ENCODE results near the gene HDAC7.

The HDAC7 gene

DNA sequence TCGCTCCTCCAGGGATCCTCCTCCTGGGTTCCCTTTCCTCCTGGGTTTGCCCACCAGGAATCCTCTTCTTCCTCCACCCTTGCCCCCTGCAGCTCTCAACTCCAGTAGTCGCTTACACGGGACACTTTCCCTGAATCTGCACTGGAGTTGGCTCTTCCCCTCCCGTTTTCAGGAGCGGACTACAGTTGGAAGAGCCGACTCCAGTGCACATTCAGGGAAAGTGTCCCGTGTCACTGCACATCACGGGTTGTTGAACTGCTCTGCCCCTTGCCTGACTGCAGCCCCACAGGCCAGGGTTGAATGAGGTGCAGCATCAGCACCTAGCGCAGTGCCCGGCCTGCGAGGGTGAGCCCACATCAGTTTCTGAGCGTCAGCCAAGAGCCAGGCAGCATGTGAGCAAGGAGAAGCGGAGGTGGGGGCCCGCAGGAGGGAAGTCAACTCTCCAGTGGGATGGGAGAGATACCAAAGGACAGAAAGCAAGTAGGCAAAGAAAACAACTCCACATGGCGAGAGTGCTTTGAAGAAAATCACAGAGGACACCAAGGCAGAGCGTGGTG lies 74.1 kb downstream of the HDAC7 start:
- Histone ChIP-seq H2AFZ (peak overlapping the region; percentile 54), H3K4me1 (peaks cover 44% of the 10 kb centered on the region), H3K4me3 (ENCODE audit: low read depth, low read length) (peak overlapping the region; percentile 3), H3K27me3 (ENCODE audit: control insufficient read depth, insufficient read depth, low read length) (no peaks in the 10 kb centered on the region), H3K9ac (peak overlapping the region; percentile 59), H3K4me2 (ENCODE audit: low read length) (peak overlapping the region; percentile 20), H3K36me3 (ENCODE audit: control insufficient read depth, insufficient read depth, low read length) (no peaks in the 10 kb centered on the region), H3K79me2 (peaks cover 6% of the 10 kb centered on the region), H3K9me3 (ENCODE audit: control insufficient read depth, low read length) (no peaks in the 10 kb centered on the region), H3K27ac (peak overlapping the region; percentile 99)
- TF ChIP-seq, protein P1, sequence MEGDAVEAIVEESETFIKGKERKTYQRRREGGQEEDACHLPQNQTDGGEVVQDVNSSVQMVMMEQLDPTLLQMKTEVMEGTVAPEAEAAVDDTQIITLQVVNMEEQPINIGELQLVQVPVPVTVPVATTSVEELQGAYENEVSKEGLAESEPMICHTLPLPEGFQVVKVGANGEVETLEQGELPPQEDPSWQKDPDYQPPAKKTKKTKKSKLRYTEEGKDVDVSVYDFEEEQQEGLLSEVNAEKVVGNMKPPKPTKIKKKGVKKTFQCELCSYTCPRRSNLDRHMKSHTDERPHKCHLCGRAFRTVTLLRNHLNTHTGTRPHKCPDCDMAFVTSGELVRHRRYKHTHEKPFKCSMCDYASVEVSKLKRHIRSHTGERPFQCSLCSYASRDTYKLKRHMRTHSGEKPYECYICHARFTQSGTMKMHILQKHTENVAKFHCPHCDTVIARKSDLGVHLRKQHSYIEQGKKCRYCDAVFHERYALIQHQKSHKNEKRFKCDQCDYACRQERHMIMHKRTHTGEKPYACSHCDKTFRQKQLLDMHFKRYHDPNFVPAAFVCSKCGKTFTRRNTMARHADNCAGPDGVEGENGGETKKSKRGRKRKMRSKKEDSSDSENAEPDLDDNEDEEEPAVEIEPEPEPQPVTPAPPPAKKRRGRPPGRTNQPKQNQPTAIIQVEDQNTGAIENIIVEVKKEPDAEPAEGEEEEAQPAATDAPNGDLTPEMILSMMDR (IDR thresholded peaks at IDR 0.05), result peak; percentile 5

GRCh38 chr12:47744778-47745436 lies 74.8 kb downstream of the HDAC7 start:
- Histone ChIP-seq H3K4me3 (ENCODE audit: low read depth, low read length) (peak overlapping the region; percentile 3), H3K4me1 (peaks cover 42% of the 10 kb centered on the region), H3K27me3 (ENCODE audit: control insufficient read depth, insufficient read depth, low read length) (no peaks in the 10 kb centered on the region), H3K79me2 (peaks cover 6% of the 10 kb centered on the region), H3K27ac (peak overlapping the region; percentile 99), H3K9ac (peak overlapping the region; percentile 59), H3K36me3 (ENCODE audit: control insufficient read depth, insufficient read depth, low read length) (no peaks in the 10 kb centered on the region), H3K9me3 (ENCODE audit: control insufficient read depth, low read length) (no peaks in the 10 kb centered on the region), H2AFZ (peak overlapping the region; percentile 54), H3K4me2 (ENCODE audit: low read length) (peak overlapping the region; percentile 20)
- TF ChIP-seq, protein P1 (IDR thresholded peaks at IDR 0.05), result no peak

DNA sequence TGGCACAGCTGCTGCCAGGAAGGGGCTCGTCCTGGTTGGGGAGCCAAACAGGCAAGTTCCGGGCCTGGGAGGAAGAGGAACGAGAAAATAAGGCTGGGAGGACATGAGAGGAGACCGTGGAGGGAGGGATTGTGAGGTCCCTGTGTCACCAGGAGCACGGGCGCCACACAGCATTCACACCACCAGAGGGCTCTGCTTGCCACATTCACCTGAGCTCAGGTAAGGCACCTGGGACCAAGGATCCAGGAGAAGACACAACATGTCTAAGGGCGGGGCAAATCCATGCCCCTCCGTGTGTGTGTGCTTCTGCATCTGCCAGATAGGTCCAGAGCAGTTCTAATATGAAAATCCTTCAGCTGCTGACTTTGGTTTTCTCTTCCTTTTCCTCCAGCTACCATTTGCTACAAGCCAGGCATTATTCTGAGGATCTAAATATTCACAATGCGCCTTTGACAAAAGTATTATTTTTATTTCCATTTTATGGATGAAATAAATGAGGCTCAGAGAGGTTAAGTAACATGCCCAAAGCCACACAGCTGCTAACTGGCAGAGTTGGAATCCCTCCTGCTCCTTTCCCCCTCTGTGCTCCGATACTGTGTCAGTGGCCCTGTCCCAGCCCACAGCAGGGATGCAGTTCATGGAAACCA lies 75.6 kb downstream of the HDAC7 start:
- H3K36me3 ChIP-seq (ENCODE audit: control insufficient read depth, insufficient read depth, low read length), result no peaks in the 10 kb centered on the region
- H3K4me1 ChIP-seq, result peaks cover 38% of the 10 kb centered on the region

DNA sequence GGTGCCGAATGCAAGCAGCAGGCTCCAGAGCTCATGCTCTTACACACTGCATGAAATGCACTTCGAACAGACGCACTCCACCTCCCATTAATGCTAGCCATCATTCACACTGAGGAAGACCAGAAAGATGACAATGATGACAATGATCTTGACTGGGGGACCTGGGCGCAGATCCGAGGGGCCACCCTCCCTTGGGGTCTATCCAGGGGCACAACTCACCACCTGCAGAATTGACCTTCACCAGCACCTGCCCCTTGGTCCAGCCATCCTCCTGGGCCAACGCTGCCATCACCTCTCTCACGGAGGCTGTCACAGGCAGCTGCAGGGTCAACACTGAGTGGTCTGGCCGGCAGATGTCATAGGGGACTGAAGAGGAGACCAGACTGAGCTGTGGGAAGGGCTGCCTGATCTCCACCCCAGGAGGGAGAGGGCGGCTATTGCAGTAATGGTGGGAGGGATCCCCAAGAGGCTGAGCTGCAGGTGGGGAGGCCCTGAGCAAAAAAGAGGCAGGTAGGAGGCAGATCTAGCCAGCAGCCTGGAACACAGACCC lies 76.3 kb downstream of the HDAC7 start:
- Histone ChIP-seq H2AFZ (no peak overlapping the region), H3K4me2 (ENCODE audit: low read length) (no peak overlapping the region), H3K27me3 (ENCODE audit: control insufficient read depth, insufficient read depth, low read length) (no peaks in the 10 kb centered on the region), H3K36me3 (ENCODE audit: control insufficient read depth, insufficient read depth, low read length) (no peaks in the 10 kb centered on the region), H3K79me2 (peaks cover 6% of the 10 kb centered on the region), H3K4me1 (peaks cover 38% of the 10 kb centered on the region), H3K27ac (peak overlapping the region; percentile 99), H3K9ac (no peak overlapping the region), H3K4me3 (ENCODE audit: low read depth, low read length) (no peak overlapping the region), H3K9me3 (ENCODE audit: control insufficient read depth, low read length) (no peaks in the 10 kb centered on the region)
- TF ChIP-seq, protein P1 (IDR thresholded peaks at IDR 0.05), result no peak

More for the DNA sequence above, 75.6 kb downstream of the HDAC7 start:
- TF ChIP-seq, protein P1 (IDR thresholded peaks at IDR 0.05), result peak; percentile 89
- Histone ChIP-seq H3K27me3 (ENCODE audit: control insufficient read depth, insufficient read depth, low read length) (no peaks in the 10 kb centered on the region), H2AFZ (no peak overlapping the region), H3K4me2 (ENCODE audit: low read length) (no peak overlapping the region), H3K9ac (peak overlapping the region; percentile 10), H3K9me3 (ENCODE audit: control insufficient read depth, low read length) (no peaks in the 10 kb centered on the region), H3K27ac (peak overlapping the region; percentile 99), H3K79me2 (peaks cover 6% of the 10 kb centered on the region), H3K4me3 (ENCODE audit: low read depth, low read length) (no peak overlapping the region)

Data from parathyroid adenoma (tissue), 2 donors.